GM03348 (cell line): ENCODE measurements around the gene MCC.

Source experiments
- DNase-seq: peaks from one replicate; pipeline ENCODE4 v3.0.0; 2012; ENCODE audit warnings: low spot score

Gene MCC

DNA sequence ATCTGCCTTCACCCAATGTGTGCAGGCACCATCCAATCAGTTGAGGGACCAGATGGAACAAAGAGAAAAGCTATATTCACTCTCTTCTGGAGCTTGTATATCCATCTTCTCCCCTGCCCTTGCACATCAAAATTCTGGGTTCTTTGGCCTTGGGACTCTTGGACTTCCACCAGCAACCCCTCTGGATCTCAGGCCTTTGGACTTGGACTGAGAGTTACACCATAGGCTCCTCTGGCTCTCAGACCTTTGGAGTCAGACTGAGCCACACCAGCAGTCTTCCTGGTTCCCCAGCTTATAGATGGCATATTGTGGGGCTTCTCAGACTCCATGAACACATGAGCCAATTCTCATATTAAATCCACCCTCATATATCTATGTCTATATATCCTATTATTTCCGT, 126.6 kb downstream of the MCC start:
- DNase-seq = no peak

DNA sequence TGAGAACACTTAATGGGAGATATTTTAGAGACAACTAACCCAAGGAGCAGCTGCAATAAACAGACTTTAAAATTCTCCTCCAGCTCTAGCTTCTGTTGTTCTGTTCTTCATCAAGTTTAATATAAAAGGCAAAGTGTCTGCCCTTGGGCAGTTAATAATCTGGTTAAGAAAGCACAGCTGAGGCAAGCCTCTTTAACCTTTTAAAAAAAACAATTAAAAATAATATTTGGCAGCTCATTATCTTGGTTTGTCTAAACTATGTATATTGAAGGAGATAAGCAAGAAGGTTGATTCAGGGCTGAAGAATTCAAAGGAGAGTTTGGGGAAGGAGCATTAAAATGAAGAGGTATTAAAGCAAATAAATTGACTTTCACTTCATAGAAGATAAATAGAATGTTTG, 128.8 kb downstream of the MCC start:
- no peak for DNase-seq

DNA sequence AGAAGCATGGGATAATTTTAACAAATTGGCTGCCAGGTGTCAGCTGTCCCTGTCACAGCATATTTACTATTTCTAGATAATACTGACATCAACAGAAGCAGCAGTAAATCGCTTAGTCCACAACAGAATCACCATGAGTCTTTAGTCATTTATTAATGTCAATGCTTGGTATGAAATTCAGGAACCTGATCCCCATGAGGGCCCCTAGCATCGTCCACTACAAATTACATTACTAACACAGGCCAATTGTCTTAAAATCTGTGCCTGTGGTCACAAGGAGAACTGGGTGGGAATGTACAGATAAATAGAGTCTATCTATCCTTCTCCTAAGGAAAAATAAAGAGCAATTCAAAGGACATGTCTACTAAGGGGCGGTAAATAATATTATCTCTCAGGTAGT, 129.6 kb downstream of the MCC start:
- no peak for DNase-seq

DNA sequence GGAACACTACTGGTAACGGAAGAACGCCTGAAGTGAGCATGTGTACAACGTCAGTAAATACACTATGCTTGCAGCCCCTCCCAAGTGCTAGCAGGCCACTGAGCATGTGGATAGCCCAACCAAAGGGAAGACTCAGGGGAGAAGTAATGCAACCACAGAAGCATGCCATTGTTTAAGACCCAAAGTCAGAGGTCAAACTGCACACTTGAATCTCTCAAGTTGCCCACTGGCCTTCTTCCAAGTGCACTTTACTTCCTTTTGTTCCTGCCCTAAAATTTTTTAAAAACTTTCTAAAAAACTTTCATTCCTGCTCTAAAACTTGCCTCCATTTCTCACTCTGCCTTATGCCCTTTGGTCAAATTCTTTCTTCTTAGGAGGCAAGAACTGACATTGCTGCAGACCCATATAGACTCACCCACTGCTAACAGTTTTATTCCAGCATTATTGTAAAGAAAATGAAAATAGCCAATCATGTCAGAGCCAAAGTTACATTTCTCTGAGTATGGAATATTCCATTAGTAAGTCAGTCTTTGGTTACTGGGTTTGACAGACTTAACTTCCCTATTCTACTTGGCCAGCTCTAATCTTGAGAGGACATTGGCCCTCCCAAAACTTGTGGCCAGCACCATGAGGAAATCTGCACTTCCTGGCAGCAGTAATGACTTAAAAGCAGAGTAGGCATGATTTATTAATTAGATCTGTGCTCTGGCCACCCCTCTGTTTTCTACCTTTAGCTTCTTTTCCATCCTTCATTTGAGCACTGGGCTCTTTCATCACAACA, 130.4 kb downstream of the MCC start:
- DNase-seq = no peak

DNA sequence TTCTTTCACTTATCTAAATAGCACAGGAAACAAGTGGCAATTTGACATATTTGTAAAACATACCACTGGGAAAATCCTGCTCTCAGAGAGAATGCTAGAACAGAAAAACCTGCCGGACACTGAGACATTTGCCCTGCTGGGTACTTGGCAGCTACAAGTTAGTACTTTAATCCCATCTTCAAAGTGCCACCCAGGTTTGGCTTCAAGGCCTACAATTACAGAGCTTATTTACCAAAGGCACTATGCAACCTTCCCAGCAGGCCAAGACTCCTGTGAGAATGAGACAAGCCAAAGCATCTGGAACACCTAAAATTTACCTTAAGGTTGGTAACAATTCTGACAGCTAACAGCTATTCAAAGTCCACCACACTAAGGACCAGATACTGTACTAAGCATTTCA, 131.8 kb downstream of the MCC start:
- DNase-seq = no peak

DNA sequence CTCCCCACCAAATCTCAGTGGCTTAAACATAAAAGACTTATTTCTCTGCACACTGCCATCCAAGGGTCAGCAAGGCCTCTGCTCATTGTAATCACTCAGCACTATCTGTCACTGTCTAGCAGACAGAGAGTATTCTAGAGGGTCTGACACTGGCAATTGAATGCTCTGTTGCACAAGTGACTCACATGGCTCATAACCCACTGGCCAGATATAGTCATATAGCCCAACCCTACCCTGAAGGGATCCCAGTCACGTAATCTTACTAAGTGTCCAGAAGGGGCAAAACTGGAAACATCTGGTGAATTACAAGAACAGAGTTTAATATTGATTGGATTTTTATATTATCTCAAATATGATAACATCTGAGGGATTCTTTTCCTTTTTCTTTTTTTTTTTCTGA, 134.2 kb downstream of the MCC start:
- no peak for DNase-seq

DNA sequence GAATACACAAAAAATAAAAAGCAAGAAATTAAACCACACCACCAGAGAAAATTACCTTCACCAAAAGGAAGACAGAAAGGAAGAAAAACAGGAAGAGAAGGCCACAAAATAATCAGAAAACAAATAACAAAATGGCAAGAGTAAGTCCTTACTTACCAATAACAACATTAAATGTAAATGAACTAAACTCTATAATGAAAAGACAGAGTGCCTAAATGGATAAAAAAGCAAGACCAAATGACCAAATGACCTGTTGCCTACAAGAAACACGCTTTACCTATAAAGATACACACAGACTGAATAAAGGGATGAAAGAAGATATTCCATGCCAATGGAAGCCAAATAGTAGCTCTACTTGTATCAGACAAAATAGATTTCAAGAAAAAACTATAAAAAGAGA, 140.7 kb downstream of the MCC start:
- DNase-seq = no peak

DNA sequence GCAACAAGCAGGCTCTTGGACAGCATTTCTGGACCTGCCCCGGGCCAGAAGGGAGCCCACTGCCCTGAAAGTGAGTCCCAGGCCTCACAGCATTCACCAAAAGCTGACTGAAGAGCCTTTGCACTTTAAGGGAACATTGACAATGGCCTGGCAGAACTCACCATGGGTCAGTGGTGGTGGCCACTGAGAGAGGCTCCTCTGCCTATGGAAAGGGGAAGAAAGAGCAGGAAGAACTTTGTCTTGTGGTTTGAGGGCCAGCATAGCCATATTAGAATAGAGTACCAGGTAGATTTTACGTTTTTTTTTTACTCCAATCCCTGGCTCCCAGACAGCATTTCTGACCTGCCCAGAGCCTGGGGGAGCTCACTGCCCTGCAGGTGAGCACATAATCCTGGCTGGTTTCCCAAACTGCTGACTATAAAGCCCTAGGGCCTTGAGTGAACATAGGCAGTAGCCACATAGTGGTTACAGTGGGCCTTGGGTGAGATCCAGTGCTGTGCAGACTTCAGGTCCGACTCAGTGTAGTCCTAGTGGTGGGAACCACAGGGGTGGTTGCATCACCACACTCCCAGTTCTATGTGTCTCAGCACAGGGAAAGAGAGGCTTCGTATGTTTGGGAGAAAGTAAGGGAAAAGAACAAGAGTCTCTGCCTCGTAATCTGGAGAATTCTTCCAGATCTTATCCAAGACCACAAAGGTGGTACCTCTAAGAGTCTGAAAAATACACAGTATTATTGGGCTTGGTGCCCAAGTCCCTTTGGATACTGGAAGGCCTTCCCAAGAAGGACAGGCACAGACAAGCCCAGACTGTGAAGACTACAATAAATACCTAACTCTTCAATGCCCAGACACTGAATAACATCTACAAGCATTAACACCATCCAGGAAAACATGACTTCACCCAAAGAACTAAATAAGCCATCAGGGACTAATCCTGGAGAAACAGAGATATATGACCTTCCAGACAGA, 143.0 kb downstream of the MCC start:
- no peak for DNase-seq

DNA sequence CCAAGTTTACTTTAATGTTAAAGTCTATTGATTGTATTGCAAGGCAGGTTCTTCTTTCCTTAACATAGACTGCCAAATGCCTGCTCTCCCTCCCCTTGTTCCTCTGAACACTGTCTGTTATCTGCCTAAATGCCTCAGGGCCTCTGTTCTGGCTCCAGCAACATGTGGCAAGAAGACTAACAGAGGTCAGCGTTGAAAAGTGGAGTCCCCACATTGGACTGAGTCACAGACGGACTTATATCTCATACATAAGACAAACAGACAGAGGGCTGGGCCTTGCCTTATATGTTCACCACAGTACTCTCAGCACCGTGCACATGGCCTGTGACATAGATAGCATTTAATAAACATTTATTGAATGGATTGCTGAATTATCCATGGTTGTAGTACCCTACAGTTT, 144.9 kb downstream of the MCC start:
- DNase-seq = no peak

DNA sequence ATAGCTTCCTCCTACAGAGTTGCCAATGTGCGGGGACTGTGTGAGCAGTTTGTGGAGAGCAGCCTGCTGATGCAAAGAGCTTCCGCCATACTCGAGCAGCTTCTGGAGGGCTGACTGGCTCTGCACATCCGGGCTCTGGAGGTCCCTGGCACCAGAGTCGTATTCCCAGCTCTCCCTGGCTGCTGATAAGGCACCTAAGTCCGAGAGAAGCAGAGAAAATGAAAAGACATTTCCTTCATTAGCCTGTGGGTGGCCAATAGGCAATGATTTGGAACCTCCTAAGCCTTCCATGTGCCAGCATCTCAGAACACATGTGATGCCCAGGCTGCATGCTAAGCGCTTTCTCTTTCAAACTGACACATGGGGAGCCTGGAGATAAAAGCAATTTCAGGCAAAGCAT, 147.7 kb downstream of the MCC start:
- peak; percentile 23 for DNase-seq

DNA sequence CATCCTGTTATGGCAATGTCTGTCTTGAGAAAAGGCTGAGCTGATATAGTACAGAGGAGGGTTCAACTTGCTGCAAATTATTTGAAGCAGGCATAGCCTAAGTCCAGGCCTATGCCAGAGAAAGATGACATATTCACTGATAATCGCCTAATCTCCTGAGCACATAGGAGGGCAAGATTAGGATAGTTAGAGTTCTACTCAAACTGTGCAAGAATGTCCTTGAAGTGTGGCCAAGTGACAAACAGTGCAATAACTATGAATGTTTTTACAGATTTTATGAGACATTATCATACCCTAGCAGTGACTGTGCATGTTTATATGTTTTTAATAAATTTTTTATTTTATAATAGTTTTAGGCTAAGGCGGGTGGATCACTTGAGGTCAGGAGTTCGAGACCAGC, 149.6 kb downstream of the MCC start:
- no peak for DNase-seq

DNA sequence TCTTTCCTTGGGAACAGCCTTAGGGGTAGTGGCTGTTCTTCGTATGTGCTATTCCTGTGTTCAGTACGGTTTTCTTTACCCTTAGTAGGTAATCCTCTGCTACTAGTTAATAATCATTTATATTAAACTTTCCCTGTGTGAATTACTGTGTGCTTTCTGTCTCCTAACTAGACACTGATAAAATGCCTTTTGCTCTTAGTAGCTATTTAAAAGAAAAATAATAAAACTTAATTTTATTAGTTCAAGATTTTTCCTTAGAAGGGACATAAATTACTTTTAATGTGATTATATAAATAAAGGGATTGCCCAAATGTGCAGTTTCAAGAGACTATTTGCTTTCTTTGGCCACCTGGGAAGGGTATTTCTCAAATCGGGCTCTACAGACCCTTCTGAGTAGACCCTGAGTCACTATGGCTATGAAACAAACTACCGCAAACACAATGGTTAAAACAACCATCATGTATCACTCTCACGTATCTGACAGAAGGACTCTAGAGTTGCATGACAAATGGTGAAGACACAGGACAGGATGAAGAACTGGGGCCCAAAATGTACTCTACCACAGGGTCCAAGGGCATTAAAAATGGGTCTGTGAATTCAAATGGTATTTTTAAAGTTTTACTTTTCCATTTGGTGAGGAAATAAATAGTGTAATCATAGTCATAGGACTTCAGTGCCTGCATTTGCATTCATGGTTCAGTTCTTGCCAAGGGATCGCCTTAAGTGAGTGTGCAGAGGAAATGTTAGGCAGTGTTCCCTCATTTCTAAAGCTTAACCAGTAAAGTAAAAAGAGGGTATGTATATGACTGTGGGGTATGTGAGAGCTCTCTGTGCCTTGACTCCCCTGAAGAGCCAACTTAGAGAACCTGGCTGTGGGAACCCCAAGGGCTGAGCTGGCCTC, 150.5 kb downstream of the MCC start:
- DNase-seq = no peak

DNA sequence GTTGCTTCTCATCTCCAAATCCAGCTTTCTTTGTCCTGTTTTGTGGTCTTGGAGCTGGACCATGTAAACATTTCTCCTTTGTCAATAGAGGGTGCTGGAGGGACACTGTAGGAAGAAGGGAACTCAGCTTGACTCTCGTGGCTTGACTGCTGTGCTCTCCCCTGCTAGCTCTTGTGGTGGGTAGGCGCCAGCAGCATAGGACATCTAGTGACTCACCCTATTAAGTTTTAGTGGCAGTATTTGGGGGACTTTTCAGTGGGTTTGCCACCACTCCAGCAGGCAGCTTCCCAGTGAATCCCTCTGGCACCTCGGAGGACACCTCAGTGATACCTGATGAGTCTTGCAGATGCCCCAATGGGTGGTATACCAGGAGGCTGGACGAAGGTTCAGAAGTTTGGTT, 151.3 kb downstream of the MCC start:
- peak; percentile 41 for DNase-seq

DNA sequence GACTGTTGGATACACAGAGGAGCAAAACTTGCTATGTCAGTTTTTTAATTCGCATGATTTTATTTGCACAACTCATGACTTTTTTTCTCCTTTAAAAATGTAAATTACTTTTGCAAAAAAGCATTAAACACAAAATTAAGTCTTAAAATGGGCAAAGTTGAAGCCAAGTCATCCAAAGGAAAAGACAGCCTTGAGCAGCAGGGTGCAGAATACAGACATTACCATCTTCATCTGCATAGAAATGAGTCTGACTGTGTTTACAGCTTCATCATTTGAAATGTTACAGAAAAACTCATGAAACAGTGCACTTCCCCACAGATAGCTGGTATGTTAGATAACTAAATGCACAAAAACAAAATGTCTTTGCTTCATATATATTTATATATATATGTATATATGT, 154.8 kb downstream of the MCC start:
- no peak for DNase-seq

DNA sequence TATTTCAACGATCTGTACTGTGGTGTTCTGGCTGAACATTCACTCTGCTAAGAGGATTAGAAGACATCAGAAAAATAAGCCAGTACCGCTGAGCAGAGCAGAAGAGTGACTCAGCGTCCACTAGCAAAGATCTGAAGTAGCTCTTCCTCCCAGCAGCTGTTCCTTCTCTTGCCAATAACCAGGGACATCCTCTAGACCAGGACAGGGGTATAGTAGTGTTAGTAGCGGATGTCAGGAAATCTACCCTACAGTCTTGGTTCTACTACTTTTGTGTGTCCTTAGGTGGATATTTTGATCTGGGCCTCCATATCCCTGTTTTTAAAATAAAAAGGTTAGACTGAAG, 157.1 kb downstream of the MCC start:
- peak; percentile 11 for DNase-seq

DNA sequence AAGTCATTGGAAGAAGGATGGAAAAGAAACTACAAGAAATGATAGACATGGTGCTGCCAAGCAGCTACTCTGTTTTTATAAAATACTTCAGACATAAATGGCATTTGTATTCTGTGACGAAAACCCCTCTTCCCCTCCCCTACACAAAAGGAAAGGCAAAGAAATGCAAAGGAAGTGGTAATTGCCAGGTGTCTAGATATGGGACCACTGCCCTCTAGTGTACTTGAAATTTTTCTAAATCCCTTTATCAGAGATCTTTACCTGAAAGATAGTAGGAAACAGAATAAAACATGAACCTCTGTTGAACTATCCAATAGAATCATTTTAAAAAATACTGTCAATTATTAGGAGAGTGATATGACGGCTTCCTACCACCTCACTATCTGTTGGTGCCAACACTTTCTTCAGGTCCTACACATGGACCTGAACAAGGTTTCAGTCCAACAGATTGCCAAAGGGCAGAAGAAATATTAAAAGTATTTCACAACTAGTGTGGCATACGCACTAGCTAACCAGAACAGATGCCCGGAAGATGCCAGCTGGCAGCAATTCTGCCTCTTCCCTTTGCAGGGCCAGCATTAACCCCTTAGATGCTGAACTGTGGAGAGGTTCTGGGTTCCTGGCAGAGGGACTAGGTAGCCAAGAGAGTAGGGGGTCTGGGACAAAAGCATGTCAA, 157.6 kb downstream of the MCC start:
- peak; percentile 22 for DNase-seq

DNA sequence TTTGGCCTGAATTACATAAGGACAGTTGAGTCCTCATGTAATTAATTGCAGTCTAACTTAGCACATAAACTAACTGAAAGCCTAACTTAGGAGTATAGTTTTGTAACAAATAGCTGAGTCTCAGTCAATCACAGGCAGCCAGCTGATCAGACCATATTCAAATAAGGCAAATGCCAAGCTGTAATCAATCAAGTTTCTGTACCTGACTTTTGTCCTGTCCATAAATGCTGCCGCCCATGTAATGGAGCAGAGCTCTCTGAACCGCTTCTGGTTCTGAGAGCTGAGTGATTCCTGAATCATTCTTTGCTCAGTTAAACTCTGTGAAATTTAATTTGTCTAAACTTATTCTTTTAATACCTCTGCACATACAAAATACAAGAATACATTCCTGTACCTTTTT, 158.3 kb downstream of the MCC start:
- no peak for DNase-seq

DNA sequence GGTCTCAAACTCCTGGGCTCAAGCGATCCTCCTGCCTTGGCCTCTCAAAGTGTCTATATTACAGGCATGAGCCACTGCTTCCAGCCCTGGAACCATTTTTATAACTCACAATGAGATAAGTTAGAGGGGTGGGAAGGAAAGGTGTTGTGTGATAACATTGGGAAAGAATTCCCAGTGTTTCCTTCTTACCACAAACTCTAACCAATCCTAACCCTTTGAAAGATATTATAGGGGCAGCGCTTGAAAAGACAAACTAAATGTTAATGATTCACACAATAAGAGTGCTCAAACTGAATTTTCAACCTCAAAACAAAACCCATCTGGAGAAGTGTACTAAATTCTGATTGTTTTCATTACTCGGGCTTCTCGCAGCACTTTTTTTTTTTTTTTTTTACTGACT, 163.2 kb downstream of the MCC start:
- DNase-seq = no peak

DNA sequence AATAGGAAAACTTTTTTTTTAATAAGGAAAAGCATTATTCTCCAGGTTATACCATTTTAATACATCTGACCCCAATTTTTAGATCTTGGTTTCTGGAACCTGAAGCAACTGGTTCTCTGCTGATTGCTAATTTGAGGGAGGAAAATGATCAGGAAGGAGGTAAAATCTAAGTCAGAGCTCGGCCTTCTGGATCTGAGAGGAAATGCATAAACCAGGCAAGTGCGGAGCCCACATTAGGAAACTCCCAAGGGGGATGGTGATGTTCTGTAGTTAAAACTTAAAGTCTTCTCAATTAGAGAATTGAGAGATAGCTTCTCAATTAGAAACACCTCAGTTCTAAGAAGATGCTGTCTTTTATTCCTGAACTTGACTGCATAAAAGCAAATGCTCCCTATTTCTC, 167.0 kb downstream of the MCC start:
- DNase-seq = peak; percentile 21

DNA sequence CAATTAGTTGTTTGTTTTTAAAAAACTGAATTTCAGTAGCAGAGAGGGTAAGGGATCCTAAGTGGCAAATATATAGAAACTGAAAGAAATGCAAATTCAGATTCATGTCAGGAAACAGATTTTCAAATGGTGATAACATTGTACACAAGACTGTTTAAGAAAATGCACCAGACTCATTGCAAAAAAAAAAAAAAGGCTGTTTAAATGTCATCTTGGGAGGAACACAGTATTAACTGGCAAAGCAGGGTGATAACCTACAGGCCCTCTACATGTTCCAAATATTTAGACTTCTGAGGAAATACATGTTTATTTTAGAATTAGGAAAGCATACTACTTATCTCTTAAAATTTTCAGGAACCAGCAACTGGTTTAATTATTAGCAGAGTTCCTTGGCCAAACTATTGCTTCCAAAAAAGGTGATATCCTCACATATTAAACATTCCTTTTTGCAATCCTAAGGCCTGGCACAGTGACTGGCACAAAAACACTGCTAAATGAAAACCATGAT, 167.9 kb downstream of the MCC start:
- no peak for DNase-seq

DNA sequence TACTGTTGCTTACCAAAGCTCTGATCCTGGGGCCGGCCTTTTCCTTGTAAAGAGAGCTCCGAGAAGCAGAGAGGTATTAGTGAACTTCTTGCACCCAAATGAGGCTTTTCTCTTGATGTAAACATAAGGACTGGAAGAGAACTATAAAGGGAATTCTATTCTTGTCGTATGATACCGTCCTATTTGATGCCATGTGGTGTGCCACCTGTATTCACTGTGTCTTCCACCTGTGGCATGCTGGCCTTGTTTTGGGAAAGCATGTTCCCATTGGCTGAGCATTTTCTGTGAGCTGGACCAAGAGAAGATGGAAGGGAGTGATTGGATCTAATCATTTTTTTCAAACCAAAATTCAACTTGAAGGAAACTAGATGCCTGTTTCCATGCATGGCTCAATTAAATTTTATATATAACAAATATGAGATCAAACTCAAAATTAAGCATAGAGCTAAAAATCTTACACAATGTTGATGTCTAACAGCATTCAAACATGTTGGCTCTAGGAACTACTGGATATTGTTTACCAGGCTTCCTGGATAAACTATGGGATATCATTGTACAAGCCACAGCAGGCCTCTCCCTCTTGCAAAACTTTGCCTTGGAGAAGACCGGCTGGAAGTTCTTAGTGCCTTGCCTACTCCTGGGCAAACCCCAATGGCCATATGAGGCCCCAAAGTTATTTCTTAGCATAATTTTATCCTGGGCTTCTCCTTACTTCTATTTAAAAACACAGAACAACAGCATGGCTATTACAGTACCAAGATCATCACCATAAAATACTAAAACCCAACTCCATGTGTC, 168.8 kb downstream of the MCC start:
- no peak for DNase-seq
